GM18907 (cell line): ENCODE results near the gene GPR137.
A peak's percentile ranks its signal among the peaks of the same experiment; 100 is the strongest.

Experiments
- ATAC-seq: cut with Tn5 transposase; IDR thresholded peaks from one replicate; pipeline ENCODE4 v1.9.1; 2021; ENCODE audit warnings: mild to moderate bottlenecking, moderate library complexity; ENCODE audit not compliant: unreplicated experiment

The GPR137 gene

GRCh38 chr11:64263021-64263946, 22.4 kb upstream of the GPR137 start:
- no peak for ATAC-seq

- no peak for ATAC-seq
Observed at GRCh38 chr11:64263947-64264317, 21.7 kb upstream of the GPR137 start.

GRCh38 chr11:64264371-64264852, 21.2 kb upstream of the GPR137 start:
- no peak for ATAC-seq

- ATAC-seq = no peak
Observed at GRCh38 chr11:64265176-64266160, 20.2 kb upstream of the GPR137 start.

- ATAC-seq = no peak
Observed at GRCh38 chr11:64266339-64266738, 19.3 kb upstream of the GPR137 start.

- ATAC-seq = no peak
Observed at GRCh38 chr11:64267207-64267945, 18.3 kb upstream of the GPR137 start.

GRCh38 chr11:64268025-64268892, 17.4 kb upstream of the GPR137 start:
- no peak for ATAC-seq

GRCh38 chr11:64268893-64269539, 16.6 kb upstream of the GPR137 start:
- peak; percentile 10 for ATAC-seq

GRCh38 chr11:64269540-64270220, 16.0 kb upstream of the GPR137 start:
- ATAC-seq = peak; percentile 68

- ATAC-seq = no peak
Observed at GRCh38 chr11:64275031-64275800, 10.4 kb upstream of the GPR137 start.

GRCh38 chr11:64275841-64276240, 9.8 kb upstream of the GPR137 start:
- no peak for ATAC-seq

- ATAC-seq = no peak
Observed at GRCh38 chr11:64276653-64277431, 8.8 kb upstream of the GPR137 start.

- ATAC-seq = no peak
Observed at GRCh38 chr11:64278576-64279190, 7.0 kb upstream of the GPR137 start.

- no peak for ATAC-seq
Observed at GRCh38 chr11:64281957-64282770, 3.5 kb upstream of the GPR137 start.

GRCh38 chr11:64283092-64283491, 2.6 kb upstream of the GPR137 start:
- ATAC-seq = no peak
